Gastrocnemius medialis (tissue), 4 donors: ENCODE data around the gene KIF22. TPM values are rescaled to one million over a fixed set of nuclear protein-coding genes. Genes with fewer than 3 reads are reported as not detected.
"Not testable (repeated sequence)": the region's sequence is repeated elsewhere in the genome, so short reads cannot be mapped to it uniquely, and the experiment has no call there.

Experiments
- ATAC-seq, 2 donors: fragments of 150-250 bp; one replicate each; pipeline ENCODE4 v1.9.1; 2016
- DNase-seq, 2 donors: peaks; one replicate each; pipeline ENCODE4 v3.0.0-alpha.2; 2019
- H3K27ac ChIP-seq, 4 donors: fragments of 200-600 bp; sonication (generic); 1 replicate in 1 of 4; 2 replicates in 3 of 4; pipeline ENCODE4 v1.5.1; 2016 to 2018; ENCODE audit warnings: mild to moderate bottlenecking in 2 of 4, moderate library complexity in 1 of 4
- H3K27me3 ChIP-seq, 3 donors: fragments of 200-600 bp; sonication (generic) in 2 of 3; 1 replicate in 1 of 3; 2 replicates in 2 of 3; pipeline versions ENCODE4 v1.5.1 to v1.6.0; 2016 to 2019; ENCODE audit warnings: mild to moderate bottlenecking in 1 of 3, moderate library complexity in 1 of 3
- H3K36me3 ChIP-seq, 2 donors: fragments of 200-600 bp; sonication (generic) in 1 of 2; one replicate each; pipeline ENCODE4 v1.5.1; 2017 to 2018
- H3K4me1 ChIP-seq, 2 donors: fragments of 200-600 bp; sonication (generic) in 1 of 2; one replicate each; pipeline ENCODE4 v1.5.1; 2016 to 2017; ENCODE audit warnings: mild to moderate bottlenecking in 2 of 2
- H3K4me3 ChIP-seq, 4 donors: fragments of 200-600 bp; sonication (generic) in 3 of 4; 1 replicate in 1 of 4; 2 replicates in 3 of 4; pipeline ENCODE4 v1.5.1; 2016 to 2019; ENCODE audit warnings: mild to moderate bottlenecking in 2 of 4
- H3K9me3 ChIP-seq, 3 donors: fragments of 200-600 bp; sonication (generic) in 2 of 3; 1 replicate in 1 of 3; 2 replicates in 2 of 3; pipeline ENCODE4 v1.5.1; 2016 to 2019
- CTCF ChIP-seq, 5 experiments: fragments of 450-650 bp in 3 of 5; fragments of 200-600 bp in 2 of 5; sonication (generic) in 2 of 5; IDR thresholded peaks in 4 of 5; conservative IDR thresholded peaks in 1 of 5; 1 replicate in 4 of 5; 2 replicates in 1 of 5; pipeline ENCODE4 v1.5.1; 2016 to 2019; ENCODE audit warnings: antibody characterized with exemption in 5 of 5, mild to moderate bottlenecking in 3 of 5, moderate library complexity in 3 of 5
- POLR2A ChIP-seq, 2 donors: fragments of 450-650 bp; IDR thresholded peaks; one replicate each; pipeline ENCODE4 v1.6.1; 2017; ENCODE audit warnings: antibody characterized with exemption in 2 of 2, mild to moderate bottlenecking in 2 of 2, moderate library complexity in 2 of 2
- in situ Hi-C, 4 donors: fragments of 200-750 bp; cut with MboI; loops; one replicate each; pipeline versions ENCODE4 v1.15.0 to v1.8.0; 2017; ENCODE audit warnings: low sequenced_read_pairs in 4 of 4
- intact Hi-C: fragments of 100-400 bp; cut with DNase I; formaldehyde crosslinking; loops from one replicate; pipeline ENCODE4 v1.15.1; 2023; ENCODE audit warnings: low total_unique reads
- total RNA-seq, 4 donors: library from RNA; depleted of rRNA; stranded (reverse); fragments of >200 nt; gene quantifications; one replicate each; pipeline versions ENCODE4 v1.1.0 to v1.2.3, GENCODE V29; 2016

KIF22 gene
- total RNA-seq, 4 donors from 2014 or later = 9.0 to 13.9 (median 12.8) TPM

- intact Hi-C loops (no loop called here), in situ Hi-C loops (no loop called here)
- no peak for TF ChIP-seq CTCF (IDR thresholded peaks at IDR 0.05 in 4 of 5, conservative IDR thresholded peaks at IDR 0.05 in 1 of 5)
- TF ChIP-seq POLR2A (IDR thresholded peaks at IDR 0.05) = no peak
Measured at GRCh38 chr16:29767062-29767461, 23.5 kb upstream of the KIF22 start.

GRCh38 chr16:29769507-29769906 lies 21.0 kb upstream of the KIF22 start:
- no peaks in the 10 kb centered on the region for H3K9me3 ChIP-seq
- in situ Hi-C loops = no loop called here
- TF ChIP-seq POLR2A (IDR thresholded peaks at IDR 0.05) (no peak), CTCF (IDR thresholded peaks at IDR 0.05 in 4 of 5, conservative IDR thresholded peaks at IDR 0.05 in 1 of 5) (no peak)
- no peak overlapping the region for H3K27ac ChIP-seq
- DNase-seq (no peak), ATAC-seq (no peak)
- H3K4me3 ChIP-seq = no peak overlapping the region
- intact Hi-C loops = no loop called here
- peaks cover 0 to 3% of the 10 kb centered on the region in 2 donors for H3K4me1 ChIP-seq
- no peaks in the 10 kb centered on the region for H3K36me3 ChIP-seq
- no peaks in the 10 kb centered on the region for H3K27me3 ChIP-seq

More at GRCh38 chr16:29767062-29767461, 23.5 kb upstream of the KIF22 start:
- Histone ChIP-seq H3K36me3 (no peaks in the 10 kb centered on the region), H3K27me3 (no peaks in the 10 kb centered on the region), H3K9me3 (no peaks in the 10 kb centered on the region), H3K4me1 (peaks cover 0 to 3% of the 10 kb centered on the region in 2 donors), H3K4me3 (no peak overlapping the region), H3K27ac (no peak overlapping the region)
- DNase-seq = no peak
- no peak for ATAC-seq

- in situ Hi-C loops = no loop called here
- H3K27ac ChIP-seq = no peak overlapping the region
- no peak for ATAC-seq
- H3K36me3 ChIP-seq = no peaks in the 10 kb centered on the region
- no peak for DNase-seq
- H3K4me1 ChIP-seq = peaks cover 0 to 1% of the 10 kb centered on the region in 2 donors
- TF ChIP-seq POLR2A (IDR thresholded peaks at IDR 0.05) (no peak), CTCF (IDR thresholded peaks at IDR 0.05 in 4 of 5, conservative IDR thresholded peaks at IDR 0.05 in 1 of 5) (no peak)
- H3K9me3 ChIP-seq = no peaks in the 10 kb centered on the region
- intact Hi-C loops = no loop called here
- H3K4me3 ChIP-seq = no peak overlapping the region
- H3K27me3 ChIP-seq = no peaks in the 10 kb centered on the region
Measured at GRCh38 chr16:29770250-29770929, 20.2 kb upstream of the KIF22 start.

GRCh38 chr16:29772330-29772729 lies 18.2 kb upstream of the KIF22 start:
- DNase-seq, H3K27ac ChIP-seq, H3K27me3 ChIP-seq, H3K4me1 ChIP-seq, H3K36me3 ChIP-seq, in situ Hi-C loops, H3K9me3 ChIP-seq, ATAC-seq, H3K4me3 ChIP-seq, intact Hi-C loops: not testable (repeated sequence)

GRCh38 chr16:29774730-29775129 lies 15.8 kb upstream of the KIF22 start:
- DNase-seq = no peak
- intact Hi-C loops = no loop called here

More at GRCh38 chr16:29774730-29775129, 15.8 kb upstream of the KIF22 start:
- peaks cover 0 to 4% (median 0%) of the 10 kb centered on the region in 3 donors for H3K27me3 ChIP-seq
- H3K36me3 ChIP-seq = no peaks in the 10 kb centered on the region
- H3K9me3 ChIP-seq = no peaks in the 10 kb centered on the region
- H3K4me3 ChIP-seq = no peak overlapping the region
- no peak for ATAC-seq
- no peaks in the 10 kb centered on the region for H3K4me1 ChIP-seq
- TF ChIP-seq POLR2A (IDR thresholded peaks at IDR 0.05) = no peak
- no peak for TF ChIP-seq CTCF (IDR thresholded peaks at IDR 0.05 in 4 of 5, conservative IDR thresholded peaks at IDR 0.05 in 1 of 5)
- in situ Hi-C loops = no loop called here
- H3K27ac ChIP-seq = no peak overlapping the region
